Dermis microvascular lymphatic vessel endothelial cell (primary cell): Measurements from ENCODE around the gene OBSCN. TPM values are rescaled to one million over a fixed set of nuclear protein-coding genes. Genes with fewer than 3 reads are reported as not detected.

Source experiments
- DNase-seq, 2 donors: peaks; one replicate each; pipeline versions ENCODE4 v3.0.0 to v3.0.0-alpha.2; 2010; ENCODE audit warnings: low read depth in 2 of 2
- total RNA-seq: library from RNA; depleted of rRNA; stranded (reverse); fragments of >200 nt; gene quantifications from 2 replicates; pipeline ENCODE4 v1.2.1, GENCODE V29; 2014

Gene OBSCN
- total RNA-seq, 1 donor from 2014 or later: 2.3 TPM

GRCh38 chr1:228366062-228366865 lies 158.4 kb downstream of the OBSCN start:
- no peak for DNase-seq

- no peak for DNase-seq
Observed at GRCh38 chr1:228366866-228367741, 159.3 kb downstream of the OBSCN start.

- no peak for DNase-seq
Observed at GRCh38 chr1:228367798-228368791, 160.3 kb downstream of the OBSCN start.

GRCh38 chr1:228368801-228369607 lies 161.2 kb downstream of the OBSCN start:
- DNase-seq: no peak

- no peak for DNase-seq
Observed at GRCh38 chr1:228369608-228370438, 162.0 kb downstream of the OBSCN start.

- DNase-seq: no peak
Observed at GRCh38 chr1:228370439-228370940, 162.6 kb downstream of the OBSCN start.

- DNase-seq: no peak
Observed at GRCh38 chr1:228370941-228371740, 163.3 kb downstream of the OBSCN start.

- DNase-seq: no peak
Observed at GRCh38 chr1:228371741-228372182, 163.9 kb downstream of the OBSCN start.

GRCh38 chr1:228372183-228373003 lies 164.5 kb downstream of the OBSCN start:
- no peak for DNase-seq

GRCh38 chr1:228373004-228373680 lies 165.3 kb downstream of the OBSCN start:
- no peak for DNase-seq

- DNase-seq: no peak
Observed at GRCh38 chr1:228373681-228374571, 166.1 kb downstream of the OBSCN start.

- no peak for DNase-seq
Observed at GRCh38 chr1:228374711-228375577, 167.1 kb downstream of the OBSCN start.

- no peak for DNase-seq
Observed at GRCh38 chr1:228375578-228376261, 167.9 kb downstream of the OBSCN start.

GRCh38 chr1:228376262-228376628 lies 168.4 kb downstream of the OBSCN start:
- no peak for DNase-seq
